Mesothelial cell of epicardium (in vitro differentiated cells): ENCODE measurements around the gene MARCO. TPM values are rescaled to one million over a fixed set of nuclear protein-coding genes. Genes with fewer than 3 reads are reported as not detected.

Source experiments
- DNase-seq, 2 experiments: peaks; one replicate each; pipeline ENCODE4 v3.0.0; 2021; ENCODE audit warnings: low spot score in 2 of 2; ENCODE audit not compliant: unreplicated experiment in 2 of 2
- H3K27ac Mint-ChIP-seq: 2 replicates; pipeline ENCODE4 v1.8.0; 2021; ENCODE audit warnings: mixed read lengths
- H3K27me3 Mint-ChIP-seq: 2 replicates; pipeline ENCODE4 v1.8.0; 2021; ENCODE audit warnings: low read depth, mixed read lengths
- H3K36me3 Mint-ChIP-seq: 2 replicates; pipeline ENCODE4 v1.8.0; 2021; ENCODE audit warnings: mixed read lengths
- H3K4me1 Mint-ChIP-seq: 2 replicates; pipeline ENCODE4 v1.8.0; 2021; ENCODE audit warnings: mixed read lengths
- H3K4me3 Mint-ChIP-seq: 2 replicates; pipeline ENCODE4 v1.8.0; 2021; ENCODE audit warnings: mild to moderate bottlenecking, moderate library complexity, mixed read lengths
- H3K9me3 Mint-ChIP-seq: 2 replicates; pipeline ENCODE4 v1.8.0; 2021; ENCODE audit warnings: mixed read lengths
- CTCF ChIP-seq: fragments of 200-600 bp; sonication (generic); IDR thresholded peaks from one replicate; pipeline ENCODE4 v1.5.0; 2021; ENCODE audit warnings: antibody characterized with exemption; ENCODE audit not compliant: unreplicated experiment
- total RNA-seq: library from RNA; stranded (reverse); gene quantifications from 3 replicates; pipeline ENCODE4 v1.2.1, GENCODE V29; 2021

Gene MARCO
- total RNA-seq, 1 donor from 2014 or later, result 0.22 TPM

GRCh38 chr2:118971245-118972122 lies 29.5 kb downstream of the MARCO start:
- no peak for TF ChIP-seq CTCF
- Mint-ChIP-seq H3K4me1 (no peaks in the 10 kb centered on the region), H3K36me3 (no peaks in the 10 kb centered on the region), H3K27me3 (peaks cover 56% of the 10 kb centered on the region), H3K9me3 (no peaks in the 10 kb centered on the region), H3K27ac (no peak overlapping the region), H3K4me3 (no peak overlapping the region)
- DNase-seq, result no peak

GRCh38 chr2:118973542-118973951 lies 31.6 kb downstream of the MARCO start:
- Mint-ChIP-seq H3K27ac (no peak overlapping the region), H3K4me3 (no peak overlapping the region), H3K27me3 (peaks cover 60% of the 10 kb centered on the region), H3K36me3 (no peaks in the 10 kb centered on the region), H3K4me1 (no peaks in the 10 kb centered on the region), H3K9me3 (no peaks in the 10 kb centered on the region)
- no peak for DNase-seq
- no peak for TF ChIP-seq CTCF

- Mint-ChIP-seq H3K27me3 (peaks cover 67% of the 10 kb centered on the region), H3K4me3 (no peak overlapping the region), H3K36me3 (no peaks in the 10 kb centered on the region), H3K9me3 (no peaks in the 10 kb centered on the region), H3K4me1 (no peaks in the 10 kb centered on the region), H3K27ac (no peak overlapping the region)
- no peak for TF ChIP-seq CTCF
- DNase-seq, result no peak
Observed at GRCh38 chr2:118974103-118974993, 32.4 kb downstream of the MARCO start.

- Mint-ChIP-seq H3K27ac (no peak overlapping the region), H3K36me3 (no peaks in the 10 kb centered on the region), H3K9me3 (no peaks in the 10 kb centered on the region), H3K4me3 (no peak overlapping the region), H3K4me1 (no peaks in the 10 kb centered on the region), H3K27me3 (peaks cover 74% of the 10 kb centered on the region)
- no peak for DNase-seq
- TF ChIP-seq CTCF, result no peak
Observed at GRCh38 chr2:118975133-118975532, 33.1 kb downstream of the MARCO start.

- no peaks in the 10 kb centered on the region for H3K4me1 Mint-ChIP-seq
- H3K27ac Mint-ChIP-seq, result no peak overlapping the region
- no peak overlapping the region for H3K4me3 Mint-ChIP-seq
- TF ChIP-seq CTCF, result no peak
- no peaks in the 10 kb centered on the region for H3K9me3 Mint-ChIP-seq
- DNase-seq, result no peak
- H3K27me3 Mint-ChIP-seq, result peaks cover 78% of the 10 kb centered on the region
- H3K36me3 Mint-ChIP-seq, result no peaks in the 10 kb centered on the region
Observed at GRCh38 chr2:118978064-118978463, 36.1 kb downstream of the MARCO start.
